Measurements from ENCODE around the gene KIRREL1. TPM values are rescaled to one million over a fixed set of nuclear protein-coding genes. Genes with fewer than 3 reads are reported as not detected.

Gene KIRREL1
- total and polyA plus RNA-seq, 4 donors, result 15.3 to 102 (median 69.1) TPM

DNA sequence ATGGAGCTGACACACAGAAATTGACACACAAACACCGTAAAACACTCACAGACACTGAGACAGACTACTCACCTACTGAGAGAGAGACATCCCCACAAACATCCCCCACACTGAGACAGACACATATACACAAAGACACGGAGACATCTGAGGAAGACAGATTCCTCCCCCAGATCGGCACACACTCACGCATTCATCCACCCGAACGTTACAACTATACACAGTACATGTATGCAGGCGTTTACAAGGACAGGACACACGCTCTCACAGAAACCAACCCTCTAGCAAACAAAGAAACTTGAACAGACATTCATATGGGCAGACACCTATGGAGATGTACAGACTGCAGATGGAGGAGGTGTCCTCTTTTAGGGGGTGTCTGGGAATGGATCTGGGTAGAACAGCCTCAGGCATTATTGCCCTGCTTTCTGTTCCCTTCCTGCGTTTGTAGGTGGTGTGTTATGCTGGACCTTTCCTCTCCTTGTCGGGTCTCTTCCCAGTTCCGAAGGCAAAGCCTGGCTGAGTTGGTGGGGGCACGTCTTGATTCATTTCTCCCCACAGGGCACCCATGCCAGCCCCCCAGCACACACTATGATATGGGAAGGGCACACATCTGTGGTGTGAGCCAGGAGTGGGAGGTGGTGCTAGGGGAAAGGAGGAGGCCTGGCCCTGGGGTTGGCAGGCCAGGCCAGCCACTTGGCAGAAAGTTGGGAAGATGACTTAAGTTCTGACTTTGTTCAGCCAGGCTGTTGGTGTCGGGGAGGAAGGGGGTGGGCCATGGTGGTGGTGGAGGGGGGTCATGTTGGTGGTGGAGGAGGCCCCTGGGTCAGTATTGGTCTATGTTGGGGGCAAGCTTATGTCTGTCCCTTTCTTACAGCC, 1.5 kb downstream of the KIRREL1 start:
- Histone ChIP-seq H3K4me3 (ENCODE audit: low read length in 2 of 2) (peak overlapping the region; percentile 99 to 100), H3K27me3 (ENCODE audit: control insufficient read depth in 1 of 2, insufficient read depth in 2 of 2, low read length in 1 of 2) (no peaks in the 10 kb centered on the region), H3K36me3 (ENCODE audit: control insufficient read depth in 1 of 2, insufficient read depth in 2 of 2, low read length in 1 of 2) (no peaks in the 10 kb centered on the region), H3K4me1 (ENCODE audit: control insufficient read depth in 1 of 2, insufficient read depth in 2 of 2, low read length in 2 of 2) (peaks cover 0 to 2% of the 10 kb centered on the region in 2 donors), H3K9me3 (ENCODE audit: control insufficient read depth, low read length) (no peaks in the 10 kb centered on the region), H3K27ac (ENCODE audit: low read depth in 1 of 2, low read length in 2 of 2) (peak overlapping the region; percentile 59 to 75)
- peak; percentile 59 for ATAC-seq (ENCODE audit: low FRiP score)
- intact Hi-C loops (cut with DNase I), result loop anchor here in 1 of 2 donors (5.0 kb wide), 1 partner anchor 117 kb away; no protein-coding TSS in a partner anchor
- WGBS, 2 donors, result 1 to 5% methylated on average over 13 of the region's 13 CpGs
- peak; percentile 75 to 88 for DNase-seq

DNA sequence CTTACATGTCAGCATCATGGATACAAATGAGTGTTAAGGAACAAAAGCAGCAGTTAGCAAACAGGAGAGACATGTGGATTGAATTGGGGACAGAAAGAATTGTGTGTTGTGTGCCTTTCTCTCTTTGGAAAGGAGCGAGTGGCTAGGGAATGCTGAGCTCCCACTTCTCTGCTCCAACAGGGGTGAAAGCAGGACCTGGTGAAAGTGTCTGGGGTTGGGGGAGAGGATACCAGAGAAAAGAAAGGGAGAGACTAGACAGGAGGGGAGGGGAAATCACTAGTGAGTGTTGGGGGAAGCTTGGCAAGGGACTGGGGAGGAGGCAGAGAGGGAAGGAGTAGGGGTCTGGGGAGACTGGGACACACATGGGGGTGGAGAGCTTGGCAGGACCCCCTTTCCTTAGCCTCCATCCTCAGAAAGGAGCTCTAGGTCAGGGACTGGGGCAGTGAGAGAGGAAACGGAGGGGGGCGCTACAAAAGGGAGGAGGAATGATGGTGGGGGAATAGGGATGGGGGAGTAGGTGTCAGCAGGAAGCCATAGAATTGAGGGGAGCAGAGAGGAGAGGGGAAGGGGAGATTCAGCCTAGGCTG, 2.2 kb downstream of the KIRREL1 start:
- ATAC-seq (ENCODE audit: low FRiP score), result no peak
- Histone ChIP-seq H3K27ac (ENCODE audit: low read depth in 1 of 2, low read length in 2 of 2) (peak overlapping the region; percentile 59 to 75), H3K36me3 (ENCODE audit: control insufficient read depth in 1 of 2, insufficient read depth in 2 of 2, low read length in 1 of 2) (no peaks in the 10 kb centered on the region), H3K9me3 (ENCODE audit: control insufficient read depth, low read length) (no peaks in the 10 kb centered on the region), H3K4me3 (ENCODE audit: low read length in 2 of 2) (peak overlapping the region; percentile 4 to 99), H3K4me1 (ENCODE audit: control insufficient read depth in 1 of 2, insufficient read depth in 2 of 2, low read length in 2 of 2) (peaks cover 0 to 2% of the 10 kb centered on the region in 2 donors), H3K27me3 (ENCODE audit: control insufficient read depth in 1 of 2, insufficient read depth in 2 of 2, low read length in 1 of 2) (no peaks in the 10 kb centered on the region)
- intact Hi-C loops (cut with DNase I), result no loop called here
- 7 to 19% methylated on average over 3 of the region's 3 CpGs for WGBS, 2 donors
- DNase-seq, result no peak

DNA sequence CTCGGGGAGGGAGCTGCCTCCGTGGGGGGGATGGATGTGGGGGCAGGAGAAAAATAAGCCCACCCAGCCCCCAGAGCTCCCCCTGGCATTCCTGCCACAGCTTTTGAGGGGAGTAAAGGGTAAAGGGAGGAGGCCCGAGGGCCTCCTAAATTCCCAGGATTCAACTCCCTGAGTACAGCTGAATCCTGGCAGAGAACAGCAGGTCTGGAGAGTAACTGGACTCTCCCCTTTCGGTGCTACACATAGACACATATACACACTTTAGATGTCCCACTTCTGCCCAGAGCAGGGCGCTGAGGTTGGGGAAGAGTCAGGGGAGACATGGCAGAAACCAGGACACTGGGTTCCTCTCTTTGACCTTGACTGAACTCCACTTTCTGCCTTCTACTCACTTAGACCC, 3.0 kb downstream of the KIRREL1 start:
- 5 to 11% methylated on average over 5 of the region's 5 CpGs for WGBS, 2 donors
- Histone ChIP-seq H3K27me3 (ENCODE audit: control insufficient read depth in 1 of 2, insufficient read depth in 2 of 2, low read length in 1 of 2) (no peaks in the 10 kb centered on the region), H3K27ac (ENCODE audit: low read depth in 1 of 2, low read length in 2 of 2) (peak overlapping the region; percentile 2 to 11), H3K4me3 (ENCODE audit: low read length in 2 of 2) (peak overlapping the region in 1 of 2 donors; percentile 27), H3K4me1 (ENCODE audit: control insufficient read depth in 1 of 2, insufficient read depth in 2 of 2, low read length in 2 of 2) (peaks cover 0 to 2% of the 10 kb centered on the region in 2 donors), H3K9me3 (ENCODE audit: control insufficient read depth, low read length) (no peaks in the 10 kb centered on the region), H3K36me3 (ENCODE audit: control insufficient read depth in 1 of 2, insufficient read depth in 2 of 2, low read length in 1 of 2) (no peaks in the 10 kb centered on the region)
- DNase-seq, result no peak
- intact Hi-C loops (cut with DNase I), result no loop called here
- no peak for ATAC-seq (ENCODE audit: low FRiP score)

DNA sequence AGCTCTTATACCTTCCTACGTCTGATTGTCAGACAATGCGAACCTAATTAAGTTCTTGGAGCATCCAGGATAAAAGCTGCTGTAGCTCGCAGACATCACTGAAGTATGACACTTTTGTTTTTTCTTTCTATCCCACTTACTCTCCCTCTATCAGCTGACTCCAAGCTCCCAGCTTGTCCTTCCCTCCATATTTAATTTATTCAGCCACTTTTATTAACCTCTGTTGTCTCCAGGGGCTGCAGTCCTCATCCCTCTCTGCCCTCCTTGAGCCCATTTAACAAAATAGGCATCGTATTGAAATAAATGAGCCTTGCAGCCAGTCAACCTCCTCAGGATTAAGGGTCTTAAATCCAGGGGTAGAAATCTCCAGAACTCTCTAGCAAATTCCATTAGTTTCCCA, 7.1 kb downstream of the KIRREL1 start:
- H3K27ac ChIP-seq (ENCODE audit: low read depth in 1 of 2, low read length in 2 of 2), result no peak overlapping the region
- intact Hi-C loops (cut with DNase I), result no loop called here
- ATAC-seq (ENCODE audit: low FRiP score) (no peak), DNase-seq (no peak)
- H3K9me3 ChIP-seq (ENCODE audit: control insufficient read depth, low read length), result no peaks in the 10 kb centered on the region
- no peaks in the 10 kb centered on the region for H3K27me3 ChIP-seq (ENCODE audit: control insufficient read depth in 1 of 2, insufficient read depth in 2 of 2, low read length in 1 of 2)
- H3K4me3 ChIP-seq (ENCODE audit: low read length in 2 of 2), result no peak overlapping the region
- peaks cover 3 to 8% of the 10 kb centered on the region in 2 donors for H3K4me1 ChIP-seq (ENCODE audit: control insufficient read depth in 1 of 2, insufficient read depth in 2 of 2, low read length in 2 of 2)
- 53 to 56% methylated on average over 4 of the region's 4 CpGs for WGBS, 2 donors
- H3K36me3 ChIP-seq (ENCODE audit: control insufficient read depth in 1 of 2, insufficient read depth in 2 of 2, low read length in 1 of 2), result no peaks in the 10 kb centered on the region

DNA sequence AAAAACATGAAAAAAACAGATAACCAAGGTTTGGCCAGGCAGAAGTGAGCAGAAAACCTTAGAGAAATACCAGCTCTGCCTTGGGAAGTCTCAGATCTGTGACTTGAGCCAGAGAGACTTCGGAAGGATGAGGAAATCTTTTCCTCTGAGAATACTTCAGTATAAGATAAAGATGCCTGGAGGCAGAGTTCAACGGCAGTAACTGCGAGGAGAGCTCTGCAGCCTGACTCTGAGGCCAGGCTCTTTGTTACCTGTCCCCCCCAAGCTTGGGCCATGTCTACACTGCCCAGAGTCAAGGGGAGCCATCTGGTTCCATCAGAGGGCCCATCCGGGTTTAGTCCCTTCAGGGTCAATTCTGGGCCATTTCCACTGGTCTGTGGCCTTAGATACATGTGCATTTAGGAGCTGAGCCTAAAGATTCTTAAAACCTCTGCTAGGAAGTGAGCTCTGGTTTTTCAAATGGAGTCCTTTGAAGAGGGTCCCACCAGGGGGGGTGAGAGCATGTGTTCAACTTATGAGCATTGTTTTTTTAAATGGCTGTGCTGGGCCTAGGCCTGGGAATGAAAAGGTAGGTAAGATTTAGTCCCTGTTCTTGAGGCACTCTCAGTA, 8.7 kb downstream of the KIRREL1 start:
- peak overlapping the region; percentile 49 to 62 for H3K27ac ChIP-seq (ENCODE audit: low read depth in 1 of 2, low read length in 2 of 2)
- H3K9me3 ChIP-seq (ENCODE audit: control insufficient read depth, low read length), result no peaks in the 10 kb centered on the region
- intact Hi-C loops (cut with DNase I), result no loop called here
- ATAC-seq (ENCODE audit: low FRiP score) (peak; percentile 36), DNase-seq (no peak)
- 7 to 19% methylated on average over 4 of the region's 4 CpGs for WGBS, 2 donors
- H3K4me1 ChIP-seq (ENCODE audit: control insufficient read depth in 1 of 2, insufficient read depth in 2 of 2, low read length in 2 of 2), result peaks cover 1 to 12% of the 10 kb centered on the region in 2 donors
- H3K36me3 ChIP-seq (ENCODE audit: control insufficient read depth in 1 of 2, insufficient read depth in 2 of 2, low read length in 1 of 2), result no peaks in the 10 kb centered on the region
- no peaks in the 10 kb centered on the region for H3K27me3 ChIP-seq (ENCODE audit: control insufficient read depth in 1 of 2, insufficient read depth in 2 of 2, low read length in 1 of 2)
- no peak overlapping the region for H3K4me3 ChIP-seq (ENCODE audit: low read length in 2 of 2)

DNA sequence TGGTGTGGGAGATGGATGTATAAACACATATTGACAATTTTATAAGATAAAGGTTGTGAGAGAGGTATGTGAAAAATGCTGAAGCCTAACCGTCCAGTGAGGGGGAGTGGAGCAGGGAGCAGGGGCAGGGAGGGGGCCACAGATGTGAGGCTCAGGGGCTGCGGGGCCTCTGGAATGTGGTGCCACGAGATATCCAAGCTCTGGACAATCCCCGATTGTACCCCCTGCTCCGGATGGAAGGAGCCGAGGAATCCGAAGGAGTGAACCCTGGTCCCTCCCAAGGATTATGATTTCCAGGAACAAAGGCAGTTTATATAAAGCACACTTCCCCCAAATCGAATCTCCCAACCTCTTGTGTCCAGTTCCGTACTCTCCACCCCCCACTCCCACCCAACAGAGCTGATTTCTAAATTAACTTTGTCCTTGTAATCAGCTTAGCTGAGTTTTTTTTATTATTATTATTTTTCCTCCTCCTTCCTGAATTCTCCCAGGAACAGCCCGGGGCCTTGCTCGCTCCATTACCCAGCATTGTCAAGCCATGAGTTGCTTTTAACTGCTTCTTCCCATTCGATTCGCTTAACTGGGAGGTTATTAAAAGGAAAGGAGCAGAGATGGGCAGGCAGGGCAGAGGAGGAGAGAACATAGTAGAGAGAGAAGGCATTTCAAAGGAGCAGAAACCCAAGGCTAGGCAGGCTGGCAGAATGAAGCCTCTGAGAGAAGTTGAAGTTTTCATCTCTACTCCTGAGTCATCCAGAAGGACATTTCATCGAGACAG, 9.4 kb downstream of the KIRREL1 start:
- Histone ChIP-seq H3K9me3 (ENCODE audit: control insufficient read depth, low read length) (no peaks in the 10 kb centered on the region), H3K4me1 (ENCODE audit: control insufficient read depth in 1 of 2, insufficient read depth in 2 of 2, low read length in 2 of 2) (peaks cover 1 to 12% of the 10 kb centered on the region in 2 donors), H3K4me3 (ENCODE audit: low read length in 2 of 2) (no peak overlapping the region), H3K27ac (ENCODE audit: low read depth in 1 of 2, low read length in 2 of 2) (peak overlapping the region; percentile 62 to 72), H3K36me3 (ENCODE audit: control insufficient read depth in 1 of 2, insufficient read depth in 2 of 2, low read length in 1 of 2) (no peaks in the 10 kb centered on the region), H3K27me3 (ENCODE audit: control insufficient read depth in 1 of 2, insufficient read depth in 2 of 2, low read length in 1 of 2) (no peaks in the 10 kb centered on the region)
- ATAC-seq (ENCODE audit: low FRiP score) (no peak), DNase-seq (no peak)
- intact Hi-C loops (cut with DNase I), result no loop called here
- WGBS, 2 donors, result 7 to 10% methylated on average over 14 of the region's 14 CpGs

DNA sequence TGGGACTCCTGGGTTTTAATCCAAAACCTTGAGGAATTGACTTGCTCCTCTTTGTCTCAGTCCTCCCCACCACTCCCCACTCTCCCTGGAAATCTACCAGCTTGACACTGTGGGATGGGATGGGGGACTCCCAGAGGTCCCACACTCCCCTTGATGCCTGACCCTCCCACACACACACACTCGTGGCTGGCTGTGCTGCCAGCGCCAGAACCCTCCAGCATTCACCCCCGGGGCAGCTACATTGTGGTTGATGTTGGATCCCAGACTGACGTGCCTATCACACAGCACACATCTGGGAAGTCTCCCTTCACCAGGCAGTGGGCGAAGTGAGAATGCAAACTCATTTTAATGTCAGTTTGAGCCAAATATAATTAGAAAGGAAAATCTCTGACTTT, 10.0 kb downstream of the KIRREL1 start:
- H3K27me3 ChIP-seq (ENCODE audit: control insufficient read depth in 1 of 2, insufficient read depth in 2 of 2, low read length in 1 of 2), result no peaks in the 10 kb centered on the region
- peaks cover 1 to 13% of the 10 kb centered on the region in 2 donors for H3K4me1 ChIP-seq (ENCODE audit: control insufficient read depth in 1 of 2, insufficient read depth in 2 of 2, low read length in 2 of 2)
- H3K27ac ChIP-seq (ENCODE audit: low read depth in 1 of 2, low read length in 2 of 2), result peak overlapping the region; percentile 62 to 72
- ATAC-seq (ENCODE audit: low FRiP score), result peak; percentile 33
- no peaks in the 10 kb centered on the region for H3K36me3 ChIP-seq (ENCODE audit: control insufficient read depth in 1 of 2, insufficient read depth in 2 of 2, low read length in 1 of 2)
- DNase-seq, result no peak
- H3K4me3 ChIP-seq (ENCODE audit: low read length in 2 of 2), result no peak overlapping the region
- WGBS, 2 donors, result 1 to 7% methylated on average over 5 of the region's 5 CpGs
- no peaks in the 10 kb centered on the region for H3K9me3 ChIP-seq (ENCODE audit: control insufficient read depth, low read length)
- intact Hi-C loops (cut with DNase I), result no loop called here

DNA sequence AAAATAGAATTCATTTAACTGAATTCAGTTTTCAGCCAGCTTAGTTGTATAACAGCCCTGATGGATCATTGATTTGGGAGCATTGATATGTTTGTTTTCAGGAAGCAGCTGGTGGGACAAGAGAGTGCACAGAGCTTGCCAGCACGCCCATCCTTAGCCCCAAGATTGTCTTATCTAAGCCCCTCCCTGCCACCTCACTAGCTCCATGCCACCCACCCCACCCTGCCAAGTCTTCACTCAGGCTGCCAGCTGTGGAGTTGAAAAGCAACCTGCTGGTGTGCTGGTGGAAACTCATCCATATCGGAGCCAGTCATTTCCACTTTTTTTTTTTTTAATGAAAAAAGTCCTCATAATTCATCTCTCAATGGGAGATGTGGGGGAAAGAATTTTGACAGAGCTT, 11.8 kb downstream of the KIRREL1 start:
- H3K4me3 ChIP-seq (ENCODE audit: low read length in 2 of 2), result no peak overlapping the region
- H3K27me3 ChIP-seq (ENCODE audit: control insufficient read depth in 1 of 2, insufficient read depth in 2 of 2, low read length in 1 of 2), result no peaks in the 10 kb centered on the region
- intact Hi-C loops (cut with DNase I), result no loop called here
- no peak for DNase-seq
- H3K27ac ChIP-seq (ENCODE audit: low read depth in 1 of 2, low read length in 2 of 2), result peak overlapping the region; percentile 58 to 81
- peaks cover 6 to 25% of the 10 kb centered on the region in 2 donors for H3K4me1 ChIP-seq (ENCODE audit: control insufficient read depth in 1 of 2, insufficient read depth in 2 of 2, low read length in 2 of 2)
- WGBS, 2 donors, result 3 to 7% methylated on average over 2 of the region's 2 CpGs
- H3K9me3 ChIP-seq (ENCODE audit: control insufficient read depth, low read length), result no peaks in the 10 kb centered on the region
- H3K36me3 ChIP-seq (ENCODE audit: control insufficient read depth in 1 of 2, insufficient read depth in 2 of 2, low read length in 1 of 2), result no peaks in the 10 kb centered on the region
- ATAC-seq (ENCODE audit: low FRiP score), result no peak

Data from aorta (tissue), 5 donors.